ENCODE data around the gene SNX5.

Gene SNX5

GRCh38 chr20:17932396-17932795 is 36.2 kb downstream of the SNX5 start:
- TF ChIP-seq NFIC (IDR thresholded peaks at IDR 0.05) (no peak), USF1 (IDR thresholded peaks at IDR 0.05) (no peak), MAX (IDR thresholded peaks at IDR 0.05) (no peak), EGR1 (IDR thresholded peaks at IDR 0.05) (no peak), CEBPB (IDR thresholded peaks at IDR 0.05) (no peak), YY1 (IDR thresholded peaks at IDR 0.05; ENCODE audit: low read depth) (no peak), REST (IDR thresholded peaks at IDR 0.05; ENCODE audit: low read depth) (no peak), CREB1 (IDR thresholded peaks at IDR 0.05; ENCODE audit: low read depth) (no peak), RAD21 (IDR thresholded peaks at IDR 0.05; ENCODE audit: low read depth) (no peak), EP300 (IDR thresholded peaks at IDR 0.05; ENCODE audit: borderline replicate concordance) (no peak), TAF1 (IDR thresholded peaks at IDR 0.05; ENCODE audit: low read depth) (no peak), TCF12 (IDR thresholded peaks at IDR 0.05; ENCODE audit: low read depth) (no peak), ZBTB7A (IDR thresholded peaks at IDR 0.05; ENCODE audit: low read depth) (no peak), FOXM1 (IDR thresholded peaks at IDR 0.05; ENCODE audit: borderline replicate concordance, low read depth) (no peak), TEAD4 (IDR thresholded peaks at IDR 0.05) (no peak)

GRCh38 chr20:17931513-17931912 is 37.1 kb downstream of the SNX5 start:
- TF ChIP-seq NFIC (IDR thresholded peaks at IDR 0.05) = no peak
- no peak for TF ChIP-seq RAD21 (IDR thresholded peaks at IDR 0.05; ENCODE audit: low read depth)
- TF ChIP-seq TAF1 (IDR thresholded peaks at IDR 0.05; ENCODE audit: low read depth) = no peak
- no peak for TF ChIP-seq FOXM1 (IDR thresholded peaks at IDR 0.05; ENCODE audit: borderline replicate concordance, low read depth)
- TF ChIP-seq EGR1 (IDR thresholded peaks at IDR 0.05) = no peak
- TF ChIP-seq USF1 (IDR thresholded peaks at IDR 0.05) = no peak
- TF ChIP-seq MAX (IDR thresholded peaks at IDR 0.05) = no peak
- TF ChIP-seq EP300 (IDR thresholded peaks at IDR 0.05; ENCODE audit: borderline replicate concordance) = no peak
- no peak for TF ChIP-seq YY1 (IDR thresholded peaks at IDR 0.05; ENCODE audit: low read depth)
- no peak for TF ChIP-seq CREB1 (IDR thresholded peaks at IDR 0.05; ENCODE audit: low read depth)
- TF ChIP-seq TCF12 (IDR thresholded peaks at IDR 0.05; ENCODE audit: low read depth) = no peak

- no peak for TF ChIP-seq CREB1 (IDR thresholded peaks at IDR 0.05; ENCODE audit: low read depth)
- no peak for TF ChIP-seq EGR1 (IDR thresholded peaks at IDR 0.05)
- TF ChIP-seq TAF1 (IDR thresholded peaks at IDR 0.05; ENCODE audit: low read depth) = no peak
- no peak for TF ChIP-seq TCF12 (IDR thresholded peaks at IDR 0.05; ENCODE audit: low read depth)
- TF ChIP-seq RAD21 (IDR thresholded peaks at IDR 0.05; ENCODE audit: low read depth) = no peak
Observed at GRCh38 chr20:17928633-17929311, 39.8 kb downstream of the SNX5 start.

GRCh38 chr20:17928211-17928611 is 40.4 kb downstream of the SNX5 start:
- TF ChIP-seq MAX (IDR thresholded peaks at IDR 0.05) (no peak), USF1 (IDR thresholded peaks at IDR 0.05) (no peak), YY1 (IDR thresholded peaks at IDR 0.05; ENCODE audit: low read depth) (no peak), CEBPB (IDR thresholded peaks at IDR 0.05) (no peak), EP300 (IDR thresholded peaks at IDR 0.05; ENCODE audit: borderline replicate concordance) (no peak), EGR1 (IDR thresholded peaks at IDR 0.05) (no peak), TCF12 (IDR thresholded peaks at IDR 0.05; ENCODE audit: low read depth) (no peak), TEAD4 (IDR thresholded peaks at IDR 0.05) (no peak), CREB1 (IDR thresholded peaks at IDR 0.05; ENCODE audit: low read depth) (no peak), NFIC (IDR thresholded peaks at IDR 0.05) (no peak), RAD21 (IDR thresholded peaks at IDR 0.05; ENCODE audit: low read depth) (no peak), TAF1 (IDR thresholded peaks at IDR 0.05; ENCODE audit: low read depth) (no peak), FOXM1 (IDR thresholded peaks at IDR 0.05; ENCODE audit: borderline replicate concordance, low read depth) (no peak), REST (IDR thresholded peaks at IDR 0.05; ENCODE audit: low read depth) (no peak), ZBTB7A (IDR thresholded peaks at IDR 0.05; ENCODE audit: low read depth) (no peak)

- TF ChIP-seq CEBPB (IDR thresholded peaks at IDR 0.05) = no peak
- no peak for TF ChIP-seq ZBTB7A (IDR thresholded peaks at IDR 0.05; ENCODE audit: low read depth)
- TF ChIP-seq CREB1 (IDR thresholded peaks at IDR 0.05; ENCODE audit: low read depth) = no peak
- no peak for TF ChIP-seq USF1 (IDR thresholded peaks at IDR 0.05)
- no peak for TF ChIP-seq NFIC (IDR thresholded peaks at IDR 0.05)
Observed at GRCh38 chr20:17925940-17926300, 42.7 kb downstream of the SNX5 start.
